ENCODE results near the gene TRAPPC8. TPM values are rescaled to one million over a fixed set of nuclear protein-coding genes. Genes with fewer than 3 reads are reported as not detected.

TRAPPC8 gene
- total RNA-seq, 1 donor from 2014 or later: 29.4 TPM

GRCh38 chr18:31795747-31796146, 147.2 kb downstream of the TRAPPC8 start:
- no peaks in the 10 kb centered on the region for H3K36me3 ChIP-seq (ENCODE audit: control insufficient read depth, insufficient read depth, low read length)
- no peaks in the 10 kb centered on the region for H3K27me3 ChIP-seq (ENCODE audit: control insufficient read depth, insufficient read depth, low read length)
- no peak for DNase-seq (ENCODE audit: low read depth)
- TF ChIP-seq CTCF (IDR thresholded peaks at IDR 0.05; ENCODE audit: insufficient read depth, low read length, poor library complexity, severe bottlenecking): no peak
- H3K4me3 ChIP-seq (ENCODE audit: low read depth, low read length): no peak overlapping the region

- Histone ChIP-seq H3K27me3 (ENCODE audit: control insufficient read depth, insufficient read depth, low read length) (no peaks in the 10 kb centered on the region), H3K4me3 (ENCODE audit: low read depth, low read length) (no peak overlapping the region), H3K36me3 (ENCODE audit: control insufficient read depth, insufficient read depth, low read length) (no peaks in the 10 kb centered on the region)
- TF ChIP-seq CTCF (IDR thresholded peaks at IDR 0.05; ENCODE audit: insufficient read depth, low read length, poor library complexity, severe bottlenecking): no peak
- DNase-seq (ENCODE audit: low read depth): no peak
Measured at GRCh38 chr18:31793531-31793930, 149.4 kb downstream of the TRAPPC8 start.

- TF ChIP-seq CTCF (IDR thresholded peaks at IDR 0.05; ENCODE audit: insufficient read depth, low read length, poor library complexity, severe bottlenecking): no peak
- Histone ChIP-seq H3K36me3 (ENCODE audit: control insufficient read depth, insufficient read depth, low read length) (no peaks in the 10 kb centered on the region), H3K27me3 (ENCODE audit: control insufficient read depth, insufficient read depth, low read length) (no peaks in the 10 kb centered on the region), H3K4me3 (ENCODE audit: low read depth, low read length) (no peak overlapping the region)
- no peak for DNase-seq (ENCODE audit: low read depth)
Measured at GRCh38 chr18:31792580-31792911, 150.4 kb downstream of the TRAPPC8 start.

GRCh38 chr18:31791817-31792579, 150.9 kb downstream of the TRAPPC8 start:
- no peaks in the 10 kb centered on the region for H3K27me3 ChIP-seq (ENCODE audit: control insufficient read depth, insufficient read depth, low read length)
- H3K4me3 ChIP-seq (ENCODE audit: low read depth, low read length): no peak overlapping the region
- TF ChIP-seq CTCF (IDR thresholded peaks at IDR 0.05; ENCODE audit: insufficient read depth, low read length, poor library complexity, severe bottlenecking): no peak
- DNase-seq (ENCODE audit: low read depth): no peak
- H3K36me3 ChIP-seq (ENCODE audit: control insufficient read depth, insufficient read depth, low read length): no peaks in the 10 kb centered on the region

GRCh38 chr18:31789409-31789808, 153.5 kb downstream of the TRAPPC8 start:
- no peak for DNase-seq (ENCODE audit: low read depth)
- no peak for TF ChIP-seq CTCF (IDR thresholded peaks at IDR 0.05; ENCODE audit: insufficient read depth, low read length, poor library complexity, severe bottlenecking)
- no peaks in the 10 kb centered on the region for H3K27me3 ChIP-seq (ENCODE audit: control insufficient read depth, insufficient read depth, low read length)
- no peaks in the 10 kb centered on the region for H3K36me3 ChIP-seq (ENCODE audit: control insufficient read depth, insufficient read depth, low read length)
- H3K4me3 ChIP-seq (ENCODE audit: low read depth, low read length): no peak overlapping the region

- TF ChIP-seq CTCF (IDR thresholded peaks at IDR 0.05; ENCODE audit: insufficient read depth, low read length, poor library complexity, severe bottlenecking): no peak
Measured at GRCh38 chr18:31783059-31783458, 159.9 kb downstream of the TRAPPC8 start.

More at GRCh38 chr18:31783059-31783458, 159.9 kb downstream of the TRAPPC8 start:
- Histone ChIP-seq H3K27me3 (ENCODE audit: control insufficient read depth, insufficient read depth, low read length) (no peaks in the 10 kb centered on the region), H3K36me3 (ENCODE audit: control insufficient read depth, insufficient read depth, low read length) (no peaks in the 10 kb centered on the region), H3K4me3 (ENCODE audit: low read depth, low read length) (no peak overlapping the region)
- no peak for DNase-seq (ENCODE audit: low read depth)
